GM21447 (cell line): ENCODE data around the gene ZFY.
"Not testable (repeated sequence)": the region's sequence is repeated elsewhere in the genome, so short reads cannot be mapped to it uniquely, and the experiment has no call there.

Source experiments
- ATAC-seq: cut with Tn5 transposase; IDR thresholded peaks from one replicate; pipeline ENCODE4 v1.9.1; 2021; ENCODE audit not compliant: unreplicated experiment

Gene ZFY

DNA sequence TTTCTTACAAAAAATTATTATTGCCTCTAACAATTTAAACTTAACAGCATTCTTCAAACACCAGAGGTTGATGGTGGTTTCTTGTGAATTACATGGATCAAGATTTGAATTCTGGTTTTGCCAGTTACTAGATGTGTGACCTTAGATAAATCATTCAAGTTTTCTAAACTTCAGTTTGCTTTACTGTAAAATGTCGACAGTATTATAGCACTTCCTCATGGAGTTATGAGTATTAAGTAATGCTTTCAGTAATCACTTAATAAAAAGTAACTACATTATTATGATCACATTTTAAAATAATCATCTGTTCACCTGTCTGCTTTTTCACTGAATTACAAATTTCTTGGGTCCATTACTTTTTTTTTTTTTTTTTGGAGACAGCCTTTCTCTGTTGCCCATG is 37.5 kb downstream of the ZFY start:
- ATAC-seq: peak; percentile 24

DNA sequence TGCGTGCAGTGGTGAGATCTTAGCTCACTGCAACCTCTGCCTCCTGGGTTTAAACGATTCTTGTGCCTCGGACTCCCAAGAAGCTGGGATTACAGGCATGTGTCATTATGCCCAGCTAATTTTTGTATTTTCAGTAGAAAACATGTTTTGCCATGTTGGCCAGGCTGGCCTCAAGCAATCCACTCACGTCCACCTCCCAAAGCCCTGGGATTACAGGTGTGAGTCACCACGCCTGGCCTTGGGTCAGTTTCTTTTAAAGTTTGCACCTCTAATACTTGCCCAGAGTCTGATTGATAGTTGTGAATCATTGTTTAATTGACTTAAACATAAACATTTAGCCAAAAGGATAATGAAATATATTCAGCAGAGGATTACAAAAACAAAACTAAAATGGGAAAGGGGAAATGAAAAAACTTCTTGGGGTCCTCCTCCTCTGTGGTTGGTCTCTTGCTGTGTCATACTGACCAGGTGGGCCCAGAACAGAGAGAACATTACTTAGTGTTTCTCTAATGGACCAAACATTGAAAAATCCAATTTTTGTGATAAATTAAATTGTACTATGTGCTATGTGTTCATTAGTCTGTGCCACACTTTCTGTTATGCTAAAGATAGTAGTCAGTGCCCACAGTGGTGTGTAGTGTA is 38.0 kb downstream of the ZFY start:
- peak; percentile 60 for ATAC-seq

DNA sequence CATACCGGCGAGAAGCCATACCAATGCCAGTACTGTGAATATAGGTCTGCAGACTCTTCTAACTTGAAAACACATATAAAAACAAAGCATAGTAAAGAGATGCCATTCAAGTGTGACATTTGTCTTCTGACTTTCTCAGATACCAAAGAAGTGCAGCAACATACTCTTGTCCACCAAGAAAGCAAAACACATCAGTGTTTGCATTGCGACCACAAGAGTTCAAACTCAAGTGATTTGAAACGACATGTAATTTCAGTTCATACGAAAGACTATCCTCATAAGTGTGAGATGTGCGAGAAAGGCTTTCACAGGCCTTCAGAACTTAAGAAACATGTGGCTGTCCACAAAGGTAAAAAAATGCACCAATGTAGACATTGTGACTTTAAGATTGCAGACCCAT is 44.1 kb downstream of the ZFY start:
- no peak for ATAC-seq

DNA sequence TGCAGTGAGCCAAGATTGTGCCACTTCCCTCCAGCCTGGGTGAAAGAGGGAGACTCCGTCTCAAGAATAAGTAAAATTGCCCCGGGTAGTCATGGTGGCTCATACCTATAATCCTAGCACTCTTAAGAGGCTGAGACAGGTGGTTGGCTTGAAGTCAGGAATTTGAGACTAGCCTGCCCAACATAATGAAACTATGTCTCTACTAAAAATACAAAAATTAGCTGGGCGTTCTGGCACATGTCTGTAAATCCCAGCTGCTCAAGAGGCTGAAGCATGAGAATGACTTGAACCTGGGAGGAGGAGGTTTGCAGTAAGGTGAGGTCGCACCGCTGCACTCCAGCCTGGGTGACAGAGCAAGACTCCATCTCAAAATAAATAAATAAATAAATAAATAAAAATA is 49.3 kb downstream of the ZFY start:
- ATAC-seq: no peak

DNA sequence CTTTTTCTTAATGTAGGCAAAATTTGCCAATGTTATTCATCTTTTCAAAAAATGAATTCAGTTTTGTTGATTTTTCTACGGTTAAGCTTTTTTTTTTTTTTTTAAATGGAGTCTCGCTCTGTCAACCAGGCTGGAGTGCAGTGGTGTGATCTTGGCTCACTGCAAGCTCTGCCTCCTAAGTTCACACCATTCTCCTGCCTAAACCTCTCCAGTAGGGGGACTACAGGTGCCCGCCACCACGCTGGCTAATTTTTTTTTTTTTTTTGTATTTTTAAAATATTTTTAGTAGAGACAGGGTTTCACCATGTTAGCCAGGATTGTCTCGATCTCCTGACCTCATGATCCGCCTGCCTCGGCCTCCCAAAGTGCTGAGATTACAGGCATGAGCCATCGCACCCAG is 52.0 kb downstream of the ZFY start:
- not testable (repeated sequence) for ATAC-seq

DNA sequence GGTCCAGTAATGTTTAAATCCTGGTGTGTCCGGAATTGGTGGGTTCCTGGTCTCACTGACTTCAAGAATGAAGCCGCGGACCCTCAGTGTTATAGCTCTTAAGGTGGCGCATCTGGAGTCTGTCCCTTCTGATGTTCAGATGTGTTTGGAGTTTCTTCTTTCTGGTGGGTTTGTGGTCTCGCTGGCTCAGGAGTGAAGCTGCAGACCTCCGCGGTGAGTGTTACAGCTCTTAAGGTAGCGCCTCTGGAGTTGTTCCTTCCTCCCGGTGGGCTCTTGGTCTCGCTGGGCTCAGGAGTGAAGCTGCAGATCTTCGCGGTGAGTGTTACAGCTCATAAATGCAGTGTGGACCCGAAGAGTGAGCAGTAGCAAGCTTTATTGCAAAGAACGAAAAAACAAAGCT is 62.2 kb downstream of the ZFY start:
- ATAC-seq: not testable (repeated sequence)

DNA sequence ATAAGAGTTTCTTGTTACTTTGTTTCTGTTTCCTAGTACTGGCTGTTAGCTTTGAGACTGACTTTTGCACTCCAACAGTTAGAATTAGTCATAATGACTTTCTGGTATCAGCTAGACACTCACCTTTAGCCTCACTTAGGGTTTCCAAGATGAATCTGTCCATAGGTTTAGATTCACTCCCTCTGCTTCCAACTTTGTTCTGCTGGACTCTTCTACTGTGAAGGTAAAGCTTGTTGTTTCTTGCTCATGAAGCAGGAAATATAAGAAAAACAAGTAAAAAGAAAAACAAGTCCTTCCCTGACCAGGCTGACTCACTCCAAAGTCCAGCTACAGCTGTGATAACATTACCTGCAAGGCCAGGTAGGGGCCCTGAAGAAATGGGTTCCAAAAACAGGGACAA is 67.0 kb downstream of the ZFY start:
- no peak for ATAC-seq

DNA sequence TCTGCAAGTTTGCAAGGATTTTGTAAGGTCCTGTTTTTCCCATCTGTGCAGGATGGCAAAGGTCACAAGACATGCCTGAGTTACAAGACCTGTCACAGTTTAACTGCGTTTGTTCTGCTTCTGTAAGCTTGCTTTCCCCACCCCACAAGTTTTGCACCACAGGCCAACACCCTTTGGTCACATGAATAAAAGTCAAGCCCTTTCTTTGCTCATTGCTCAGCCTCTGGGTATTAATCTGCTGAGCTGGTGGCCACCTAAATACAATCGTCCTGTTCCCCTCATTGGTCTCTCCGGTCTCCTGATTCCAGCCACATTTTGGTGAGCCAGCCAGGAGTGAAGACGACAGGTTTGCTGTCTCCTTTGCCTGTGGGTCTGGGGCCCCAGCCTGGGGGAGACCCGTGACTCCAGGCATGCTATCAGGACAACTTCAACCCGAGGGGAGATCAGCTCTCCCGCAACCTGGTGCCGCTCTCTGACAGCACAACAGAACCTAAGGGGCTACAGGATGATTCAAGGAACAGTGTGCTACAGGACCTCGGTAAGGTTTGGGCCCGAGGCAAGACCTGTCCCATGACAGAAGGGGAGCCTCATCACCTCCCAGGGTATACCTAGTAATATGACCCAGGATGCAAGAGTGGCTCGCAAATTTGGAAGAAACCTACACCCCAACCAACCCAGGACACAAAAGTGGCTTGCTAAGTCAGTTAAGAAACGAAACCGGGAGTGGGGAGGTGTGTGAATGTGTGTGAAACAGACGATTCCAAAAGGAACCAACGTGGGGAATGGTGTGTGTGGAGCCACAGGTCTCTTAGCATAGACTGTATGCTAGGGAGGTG is 67.7 kb downstream of the ZFY start:
- peak; percentile 52 for ATAC-seq

DNA sequence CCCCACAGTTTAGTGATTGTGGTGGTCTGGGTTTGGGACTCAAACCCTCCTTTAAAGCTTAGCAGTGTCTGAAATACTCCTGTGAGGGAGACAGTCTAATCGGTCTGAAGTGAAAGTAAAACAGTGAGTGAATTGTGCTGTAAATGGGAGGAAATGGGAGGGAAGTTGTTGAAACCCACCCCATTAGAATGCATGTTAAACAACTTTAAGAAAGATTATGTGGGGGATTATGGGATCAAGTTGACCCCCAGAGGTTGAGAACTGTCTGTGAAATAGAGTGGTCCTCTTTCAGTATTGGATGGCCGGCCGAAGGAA is 68.3 kb downstream of the ZFY start:
- ATAC-seq: peak; percentile 34

DNA sequence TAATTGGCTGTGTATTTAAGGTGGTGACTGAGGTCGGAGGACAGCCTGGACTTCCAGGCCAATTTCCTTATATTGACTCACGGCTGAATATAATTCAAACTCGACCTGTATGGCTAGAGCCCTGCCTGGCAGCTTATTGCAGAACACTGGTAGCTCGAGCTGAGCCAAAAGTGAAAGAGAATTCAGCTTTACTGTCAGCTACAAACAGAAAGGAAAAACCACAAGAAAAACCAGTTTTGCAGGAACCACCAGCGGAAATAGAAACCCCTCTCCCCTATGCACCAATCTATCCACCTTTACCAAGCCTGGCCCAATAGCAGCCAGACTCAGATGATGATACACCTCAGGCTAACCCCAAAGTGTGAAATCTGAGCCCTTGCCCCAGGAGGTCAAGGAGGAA is 68.7 kb downstream of the ZFY start:
- peak; percentile 48 for ATAC-seq

DNA sequence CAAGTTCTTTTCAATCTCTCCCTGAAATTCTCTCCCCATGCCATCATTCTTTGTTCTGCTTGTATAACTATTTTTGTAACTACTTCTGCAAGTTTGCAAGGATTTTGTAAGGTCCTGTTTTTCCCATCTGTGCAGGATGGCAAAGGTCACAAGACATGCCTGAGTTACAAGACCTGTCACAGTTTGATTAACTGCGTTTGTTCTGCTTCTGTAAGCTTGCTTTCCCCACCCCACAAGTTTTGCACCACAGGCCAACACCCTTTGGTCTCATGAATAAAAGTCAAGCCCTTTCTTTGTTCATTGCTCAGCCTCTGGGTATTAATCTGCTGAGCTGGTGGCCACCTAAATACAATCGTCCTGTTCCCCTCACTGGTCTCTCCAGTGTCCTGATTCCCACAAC is 70.8 kb downstream of the ZFY start:
- not testable (repeated sequence) for ATAC-seq

DNA sequence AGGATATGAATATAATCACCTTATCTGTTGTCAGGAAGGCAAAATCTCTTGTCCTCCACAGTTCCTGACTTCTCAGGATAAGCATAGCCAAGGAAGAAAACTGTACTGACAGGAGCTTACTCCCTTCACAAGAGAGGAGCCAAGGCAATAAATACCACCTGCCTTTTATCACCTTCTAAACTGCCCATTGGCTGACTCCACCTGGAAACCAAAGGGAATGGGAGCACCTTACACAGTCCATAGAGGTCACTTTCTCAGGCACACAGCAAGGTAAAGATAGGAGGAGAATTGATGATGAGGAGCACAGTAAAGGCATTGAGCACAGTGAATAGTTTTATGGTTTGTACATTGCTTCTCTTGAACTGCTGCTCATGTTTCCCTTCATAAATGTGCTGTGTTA is 72.8 kb downstream of the ZFY start:
- ATAC-seq: no peak

DNA sequence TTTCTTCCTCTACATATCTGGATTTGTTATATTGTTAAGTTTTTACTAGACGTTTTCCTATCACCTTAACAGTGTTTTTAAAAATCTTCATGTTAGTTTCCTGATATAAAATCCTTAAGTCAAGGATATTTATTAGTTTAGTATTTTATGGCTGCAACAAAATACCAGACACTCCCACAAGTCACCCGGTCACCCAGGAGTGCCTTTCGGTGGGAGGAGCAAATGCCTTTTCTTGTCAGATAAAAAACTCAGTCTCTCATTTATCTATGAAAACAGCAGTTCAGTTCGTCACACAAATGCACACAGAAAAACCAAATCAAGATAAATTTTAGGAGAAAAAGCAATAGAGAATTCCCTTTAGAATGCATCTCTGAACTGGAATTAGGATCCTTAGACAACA is 77.0 kb downstream of the ZFY start:
- no peak for ATAC-seq

DNA sequence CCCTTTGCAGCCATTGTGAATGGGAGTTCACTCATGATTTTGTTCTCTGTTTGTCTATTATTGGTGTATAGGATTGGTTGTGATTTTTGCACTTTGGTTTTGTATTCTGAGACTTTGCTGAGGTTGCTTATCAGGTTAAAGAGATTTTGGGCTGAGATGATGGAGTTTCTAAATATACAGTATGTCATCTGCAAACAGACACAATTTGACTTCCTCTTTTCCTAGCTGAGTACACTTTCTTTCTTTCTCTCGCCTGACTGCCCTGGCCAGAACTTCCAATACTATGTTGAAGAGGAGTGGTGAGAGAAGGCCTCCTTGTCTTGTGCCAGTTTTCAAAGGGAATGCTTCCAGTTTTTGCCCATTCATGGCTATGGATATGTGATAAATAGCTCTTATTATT is 81.4 kb downstream of the ZFY start:
- ATAC-seq: no peak

DNA sequence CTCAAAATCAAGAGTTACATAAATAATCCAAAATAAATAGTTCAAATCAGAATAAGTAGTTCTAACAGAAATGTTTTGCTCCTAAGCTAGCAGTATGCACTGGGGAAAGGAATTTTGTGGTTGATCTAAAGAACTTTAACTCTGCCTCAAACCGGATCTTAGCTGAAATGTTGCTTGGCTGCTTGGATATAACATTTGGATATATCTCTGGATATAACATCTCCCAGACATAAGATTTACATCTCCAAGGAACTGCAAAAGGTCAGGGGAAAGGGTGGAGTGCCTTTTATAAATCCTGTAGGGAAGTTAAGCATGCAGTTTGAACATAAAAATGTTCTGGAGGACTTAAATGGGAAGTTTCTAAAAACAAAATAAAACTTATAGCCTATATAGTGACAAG is 83.4 kb downstream of the ZFY start:
- ATAC-seq: no peak

DNA sequence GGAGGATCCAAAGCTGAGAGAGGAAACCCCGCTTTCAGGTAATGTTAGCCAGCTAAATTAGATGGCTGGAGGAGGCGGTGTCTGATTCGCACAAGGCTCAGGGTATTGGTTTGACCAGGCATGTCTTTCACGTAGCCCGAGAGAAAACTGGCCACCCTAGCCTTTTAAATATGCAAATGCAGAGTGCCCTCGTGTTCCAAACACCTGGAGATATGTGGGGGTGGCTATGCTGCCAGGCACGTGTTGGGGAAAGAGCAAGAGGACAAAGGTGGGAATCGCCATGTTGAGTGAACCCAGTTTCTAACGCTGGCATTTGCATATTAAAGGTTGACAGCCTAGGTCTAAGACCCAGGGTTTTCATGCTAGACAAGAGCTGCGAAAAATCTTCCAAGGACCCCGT is 84.4 kb downstream of the ZFY start:
- ATAC-seq: no peak

DNA sequence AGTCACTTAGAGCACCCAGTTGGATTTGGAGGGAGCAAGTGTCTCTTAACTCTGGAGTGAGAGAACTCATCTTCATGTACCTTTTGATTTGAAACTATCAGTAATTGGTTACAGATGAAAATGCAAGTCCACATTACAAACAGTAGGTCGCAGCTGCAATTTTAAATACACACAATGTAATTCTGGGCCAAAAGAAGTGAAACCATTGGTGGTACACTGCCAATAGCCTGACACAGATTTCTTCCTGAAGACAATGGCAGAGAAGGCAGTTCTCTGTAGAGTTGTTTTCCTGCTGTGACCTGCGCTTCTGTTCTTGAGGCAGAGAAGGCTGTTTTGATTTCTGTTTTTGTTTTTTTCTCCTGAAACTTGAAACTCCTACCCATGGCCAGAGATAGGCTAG is 86.0 kb downstream of the ZFY start:
- no peak for ATAC-seq

DNA sequence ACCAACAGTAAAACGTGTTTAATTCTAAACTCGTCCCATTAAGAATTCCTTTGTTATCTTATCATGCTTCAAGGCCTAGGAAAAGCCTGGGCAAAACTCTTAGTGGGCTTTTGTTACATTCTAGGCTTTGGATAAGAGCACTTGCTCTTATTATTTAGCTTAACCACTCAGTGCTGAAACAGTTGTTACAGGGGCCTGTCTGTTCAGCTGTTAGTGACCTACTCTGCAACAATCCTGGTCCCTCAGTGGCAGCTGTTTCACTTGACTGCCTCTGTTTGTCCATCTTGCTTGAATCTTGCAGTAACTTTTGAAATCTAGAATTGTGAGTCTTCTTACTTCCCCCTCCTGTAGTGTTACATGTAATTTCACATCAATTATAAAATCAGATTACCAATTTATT is 88.4 kb downstream of the ZFY start:
- ATAC-seq: no peak

DNA sequence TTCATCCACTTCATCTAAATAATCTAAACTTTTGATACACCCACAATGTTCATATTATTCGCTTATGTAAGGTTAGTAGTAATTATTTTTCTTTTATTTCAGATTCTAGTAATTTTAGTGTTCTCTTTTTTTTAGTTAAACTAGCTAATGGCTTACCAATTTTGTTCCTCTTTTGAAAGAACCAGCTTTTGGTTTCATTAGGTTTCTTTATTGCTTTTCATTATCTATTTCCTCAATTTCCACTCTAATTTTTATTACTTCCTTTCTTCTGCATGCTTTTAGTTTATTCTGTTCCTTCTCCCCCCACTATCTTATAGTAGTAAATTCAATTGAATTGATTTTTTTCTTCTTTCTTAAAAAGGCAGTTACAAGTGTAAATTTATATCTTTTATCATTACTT is 90.2 kb downstream of the ZFY start:
- no peak for ATAC-seq
